ENCODE results near the gene RALGDS.

The RALGDS gene

GRCh38 chr9:133055788-133056420 is 65.1 kb downstream of the RALGDS start:
- DNase-seq (ENCODE audit: low read depth, low spot score): no peak

GRCh38 chr9:133054966-133055365 is 66.1 kb downstream of the RALGDS start:
- DNase-seq (ENCODE audit: low read depth, low spot score): no peak

- no peak for DNase-seq (ENCODE audit: low read depth, low spot score)
Observed at GRCh38 chr9:133054194-133054890, 66.7 kb downstream of the RALGDS start.

- DNase-seq (ENCODE audit: low read depth, low spot score): no peak
Observed at GRCh38 chr9:133051966-133052539, 69.0 kb downstream of the RALGDS start.

- DNase-seq (ENCODE audit: low read depth, low spot score): no peak
Observed at GRCh38 chr9:133051281-133051900, 69.6 kb downstream of the RALGDS start.

GRCh38 chr9:133050781-133051180 is 70.3 kb downstream of the RALGDS start:
- DNase-seq (ENCODE audit: low read depth, low spot score): no peak

GRCh38 chr9:133050142-133050541 is 70.9 kb downstream of the RALGDS start:
- no peak for DNase-seq (ENCODE audit: low read depth, low spot score)

GRCh38 chr9:133049043-133049442 is 72.0 kb downstream of the RALGDS start:
- DNase-seq (ENCODE audit: low read depth, low spot score): no peak

- DNase-seq (ENCODE audit: low read depth, low spot score): no peak
Observed at GRCh38 chr9:133048595-133048994, 72.4 kb downstream of the RALGDS start.

All from activated CD4-positive, CD25-positive, alpha-beta regulatory T cell treated with anti-CD3 and anti-CD28 coated beads, Interleukin-2, amount 50 U/mL, for 16 hours (primary cell).